Measurements from ENCODE around the gene RPL7A.
"Not testable (repeated sequence)": the region's sequence is repeated elsewhere in the genome, so short reads cannot be mapped to it uniquely, and the experiment has no call there.

The RPL7A gene

DNA sequence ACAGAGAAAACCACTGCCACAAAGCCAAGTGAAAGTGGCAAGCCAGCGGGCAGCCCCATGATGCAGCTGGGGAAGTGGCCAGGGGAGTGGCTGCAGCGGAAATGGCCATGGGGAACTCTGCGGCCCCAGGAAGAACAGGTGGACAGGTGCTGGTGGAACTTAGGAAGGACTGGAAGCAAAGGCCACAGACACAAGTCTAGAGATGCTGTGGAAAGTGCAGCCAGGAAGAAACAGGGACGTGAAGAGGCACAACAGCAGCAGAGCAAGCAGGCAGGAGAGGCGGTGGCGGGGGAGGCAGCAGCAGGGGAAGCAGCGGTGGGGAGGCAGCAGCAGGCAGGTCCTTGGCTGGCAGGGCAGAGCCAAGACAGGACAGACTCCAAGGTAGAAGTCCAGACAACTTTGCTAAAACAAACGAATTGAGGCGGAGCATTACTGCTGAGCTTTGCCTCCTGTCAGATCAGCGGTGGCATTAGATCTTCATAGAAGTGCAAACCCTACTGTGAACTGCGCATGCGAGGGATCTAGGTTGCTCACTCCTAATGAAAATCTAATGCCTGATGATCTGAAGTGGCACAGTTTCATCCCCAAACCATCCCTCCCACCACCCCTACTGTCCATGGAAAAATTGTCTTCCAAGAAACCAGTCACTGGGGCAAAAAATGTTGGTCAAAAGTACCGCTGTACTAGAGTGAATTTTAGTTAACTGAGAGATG is 23.9 kb upstream of the RPL7A start:
- no peak overlapping the region for H3K4me3 ChIP-seq (replicated peaks; ENCODE audit: insufficient read depth, low read length)
- no peak overlapping the region for H3K27ac ChIP-seq (replicated peaks)
- DNase-seq (ENCODE audit: low read depth in 1 of 2, low spot score in 1 of 2): peak in 1 of 2 experiments; percentile 31
- peaks cover 3% of the 10 kb centered on the region for H3K27me3 ChIP-seq (ENCODE audit: insufficient read depth, poor library complexity, severe bottlenecking)
- TF ChIP-seq GABPA (IDR thresholded peaks at IDR 0.05; ENCODE audit: low read depth) (no peak), SPI1 (IDR thresholded peaks at IDR 0.05; ENCODE audit: borderline replicate concordance, low read depth) (no peak)
- TF ChIP-seq, protein P1, sequence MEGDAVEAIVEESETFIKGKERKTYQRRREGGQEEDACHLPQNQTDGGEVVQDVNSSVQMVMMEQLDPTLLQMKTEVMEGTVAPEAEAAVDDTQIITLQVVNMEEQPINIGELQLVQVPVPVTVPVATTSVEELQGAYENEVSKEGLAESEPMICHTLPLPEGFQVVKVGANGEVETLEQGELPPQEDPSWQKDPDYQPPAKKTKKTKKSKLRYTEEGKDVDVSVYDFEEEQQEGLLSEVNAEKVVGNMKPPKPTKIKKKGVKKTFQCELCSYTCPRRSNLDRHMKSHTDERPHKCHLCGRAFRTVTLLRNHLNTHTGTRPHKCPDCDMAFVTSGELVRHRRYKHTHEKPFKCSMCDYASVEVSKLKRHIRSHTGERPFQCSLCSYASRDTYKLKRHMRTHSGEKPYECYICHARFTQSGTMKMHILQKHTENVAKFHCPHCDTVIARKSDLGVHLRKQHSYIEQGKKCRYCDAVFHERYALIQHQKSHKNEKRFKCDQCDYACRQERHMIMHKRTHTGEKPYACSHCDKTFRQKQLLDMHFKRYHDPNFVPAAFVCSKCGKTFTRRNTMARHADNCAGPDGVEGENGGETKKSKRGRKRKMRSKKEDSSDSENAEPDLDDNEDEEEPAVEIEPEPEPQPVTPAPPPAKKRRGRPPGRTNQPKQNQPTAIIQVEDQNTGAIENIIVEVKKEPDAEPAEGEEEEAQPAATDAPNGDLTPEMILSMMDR (IDR thresholded peaks at IDR 0.05; ENCODE audit: insufficient read depth, low read length): no peak

DNA sequence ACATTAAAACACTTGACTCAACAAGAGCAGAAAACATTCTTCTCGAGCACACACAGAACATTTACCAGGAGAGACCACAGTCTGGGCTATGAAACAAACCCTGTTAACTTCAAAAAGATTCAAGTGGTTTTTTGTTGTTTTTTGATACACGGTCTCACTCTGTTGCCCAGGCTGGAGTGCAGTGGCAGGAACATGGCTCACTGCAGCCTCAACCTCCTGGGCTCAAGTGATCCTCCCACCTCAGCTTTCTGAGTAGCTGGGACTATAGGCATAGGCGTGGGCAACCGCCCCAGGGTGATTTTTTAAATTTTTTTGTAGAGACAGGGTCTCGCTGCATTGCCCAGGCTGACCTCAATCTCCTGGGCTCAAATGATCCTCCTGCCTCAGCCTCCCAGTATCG is 21.0 kb upstream of the RPL7A start:
- not testable (repeated sequence) for H3K27me3 ChIP-seq (ENCODE audit: insufficient read depth, poor library complexity, severe bottlenecking); DNase-seq (ENCODE audit: low read depth in 1 of 2, low spot score in 1 of 2); H3K4me3 ChIP-seq (replicated peaks; ENCODE audit: insufficient read depth, low read length); H3K27ac ChIP-seq (replicated peaks)

DNA sequence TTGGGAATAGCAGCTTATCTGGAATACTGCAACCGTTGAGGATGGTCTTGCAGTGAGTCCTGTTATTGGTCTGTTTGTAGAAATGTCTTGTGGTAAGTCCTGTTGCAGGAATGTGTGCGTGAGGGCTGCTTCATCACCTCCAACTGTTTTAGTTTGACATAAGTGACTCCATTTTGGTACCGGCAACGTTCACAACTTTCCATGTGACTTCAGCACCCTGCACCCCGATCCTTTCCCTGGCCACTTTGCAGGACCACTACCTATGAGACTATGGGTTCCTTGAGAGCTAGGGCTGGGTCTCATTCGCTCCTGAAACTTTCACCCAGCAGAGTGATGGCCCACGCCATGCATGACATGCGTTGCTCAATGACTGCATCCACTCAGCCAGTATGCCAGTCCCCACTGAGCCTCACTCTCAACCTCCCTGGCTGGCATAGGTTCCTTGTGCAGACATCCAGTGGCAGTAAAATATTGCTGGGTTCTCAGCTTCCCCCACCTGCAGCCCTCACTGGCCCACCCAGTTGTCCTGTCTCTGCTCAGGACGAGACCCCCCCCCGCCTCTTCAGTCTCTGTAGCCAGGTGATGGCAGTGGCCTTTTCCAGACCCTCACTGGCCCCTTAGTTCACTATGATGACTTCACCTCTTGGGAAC is 20.1 kb upstream of the RPL7A start:
- no peak for DNase-seq (ENCODE audit: low read depth in 1 of 2, low spot score in 1 of 2)
- Histone ChIP-seq H3K27ac (replicated peaks) (no peak overlapping the region), H3K27me3 (ENCODE audit: insufficient read depth, poor library complexity, severe bottlenecking) (no peaks in the 10 kb centered on the region), H3K4me3 (replicated peaks; ENCODE audit: insufficient read depth, low read length) (no peak overlapping the region)
- TF ChIP-seq, protein P1 (IDR thresholded peaks at IDR 0.05; ENCODE audit: insufficient read depth, low read length): no peak
- TF ChIP-seq, protein P2, sequence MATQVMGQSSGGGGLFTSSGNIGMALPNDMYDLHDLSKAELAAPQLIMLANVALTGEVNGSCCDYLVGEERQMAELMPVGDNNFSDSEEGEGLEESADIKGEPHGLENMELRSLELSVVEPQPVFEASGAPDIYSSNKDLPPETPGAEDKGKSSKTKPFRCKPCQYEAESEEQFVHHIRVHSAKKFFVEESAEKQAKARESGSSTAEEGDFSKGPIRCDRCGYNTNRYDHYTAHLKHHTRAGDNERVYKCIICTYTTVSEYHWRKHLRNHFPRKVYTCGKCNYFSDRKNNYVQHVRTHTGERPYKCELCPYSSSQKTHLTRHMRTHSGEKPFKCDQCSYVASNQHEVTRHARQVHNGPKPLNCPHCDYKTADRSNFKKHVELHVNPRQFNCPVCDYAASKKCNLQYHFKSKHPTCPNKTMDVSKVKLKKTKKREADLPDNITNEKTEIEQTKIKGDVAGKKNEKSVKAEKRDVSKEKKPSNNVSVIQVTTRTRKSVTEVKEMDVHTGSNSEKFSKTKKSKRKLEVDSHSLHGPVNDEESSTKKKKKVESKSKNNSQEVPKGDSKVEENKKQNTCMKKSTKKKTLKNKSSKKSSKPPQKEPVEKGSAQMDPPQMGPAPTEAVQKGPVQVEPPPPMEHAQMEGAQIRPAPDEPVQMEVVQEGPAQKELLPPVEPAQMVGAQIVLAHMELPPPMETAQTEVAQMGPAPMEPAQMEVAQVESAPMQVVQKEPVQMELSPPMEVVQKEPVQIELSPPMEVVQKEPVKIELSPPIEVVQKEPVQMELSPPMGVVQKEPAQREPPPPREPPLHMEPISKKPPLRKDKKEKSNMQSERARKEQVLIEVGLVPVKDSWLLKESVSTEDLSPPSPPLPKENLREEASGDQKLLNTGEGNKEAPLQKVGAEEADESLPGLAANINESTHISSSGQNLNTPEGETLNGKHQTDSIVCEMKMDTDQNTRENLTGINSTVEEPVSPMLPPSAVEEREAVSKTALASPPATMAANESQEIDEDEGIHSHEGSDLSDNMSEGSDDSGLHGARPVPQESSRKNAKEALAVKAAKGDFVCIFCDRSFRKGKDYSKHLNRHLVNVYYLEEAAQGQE (IDR thresholded peaks at IDR 0.05; ENCODE audit: insufficient replicate concordance, low read depth): no peak
- TF ChIP-seq GABPA (IDR thresholded peaks at IDR 0.05; ENCODE audit: low read depth) (no peak), POLR2AphosphoS5 (IDR thresholded peaks at IDR 0.05; ENCODE audit: low read depth) (no peak; the same call in 1 of the 2 replicates), SPI1 (IDR thresholded peaks at IDR 0.05; ENCODE audit: borderline replicate concordance, low read depth) (no peak)

DNA sequence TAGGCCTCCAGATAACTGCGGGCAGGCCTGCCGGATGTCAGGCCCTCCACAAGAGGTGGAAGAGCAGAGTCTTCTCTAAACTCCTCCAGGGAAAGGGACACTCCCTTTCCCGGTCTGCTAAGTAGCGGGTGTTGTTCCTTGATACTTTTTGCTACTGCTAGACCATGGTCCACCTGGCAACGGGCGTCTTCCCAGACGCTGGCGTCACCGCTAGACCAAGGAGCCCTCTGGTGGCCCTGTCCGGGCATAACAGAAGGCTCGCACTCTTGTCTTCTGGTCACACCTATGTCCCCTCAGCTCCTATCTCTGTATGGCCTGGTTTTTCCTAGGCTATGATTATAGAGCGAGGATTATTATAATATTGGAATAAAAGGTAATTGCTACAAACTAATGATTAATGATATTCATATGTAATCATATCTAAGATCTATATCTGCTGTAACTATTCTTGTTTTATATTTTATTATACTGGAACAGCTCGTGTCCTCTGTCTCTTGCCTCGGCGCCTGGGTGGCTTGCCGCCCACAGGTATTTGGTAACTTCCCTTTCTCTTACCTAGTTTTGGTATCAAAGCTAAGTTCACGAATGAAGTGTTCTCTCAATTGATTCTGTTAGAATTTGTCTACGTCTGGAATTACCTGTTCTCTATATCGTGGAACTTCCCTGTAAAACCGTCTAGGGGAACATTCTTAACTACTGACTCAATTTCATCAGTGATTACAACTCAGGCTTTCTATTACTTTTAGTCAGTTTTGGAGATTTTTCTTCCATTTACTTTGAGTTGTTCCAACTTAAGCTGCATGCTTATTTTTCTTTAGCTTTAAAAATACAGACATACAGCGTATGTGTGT is 18.5 kb upstream of the RPL7A start:
- not testable (repeated sequence) for H3K27me3 ChIP-seq (ENCODE audit: insufficient read depth, poor library complexity, severe bottlenecking); DNase-seq (ENCODE audit: low read depth in 1 of 2, low spot score in 1 of 2); H3K27ac ChIP-seq (replicated peaks); H3K4me3 ChIP-seq (replicated peaks; ENCODE audit: insufficient read depth, low read length)
- TF ChIP-seq, protein P1 (IDR thresholded peaks at IDR 0.05; ENCODE audit: insufficient read depth, low read length): peak; percentile 17
